ENCODE data around the gene ATP6V1B1.

- TF ChIP-seq CTBP1 (IDR thresholded peaks at IDR 0.05; ENCODE audit: borderline replicate concordance) (no peak), TARDBP (IDR thresholded peaks at IDR 0.05) (no peak), ELF4 (IDR thresholded peaks at IDR 0.05) (no peak), BHLHE40 (IDR thresholded peaks at IDR 0.05; ENCODE audit: borderline replicate concordance) (no peak), SUZ12 (IDR thresholded peaks at IDR 0.05) (no peak), SP1 (IDR thresholded peaks at IDR 0.05) (no peak), PKNOX1 (IDR thresholded peaks at IDR 0.05) (no peak), HDGF (IDR thresholded peaks at IDR 0.05; ENCODE audit: borderline replicate concordance) (no peak), FOXK2 (IDR thresholded peaks at IDR 0.05) (no peak), ARNT (IDR thresholded peaks at IDR 0.05) (no peak), LEF1 (IDR thresholded peaks at IDR 0.05; ENCODE audit: borderline replicate concordance) (no peak), NFRKB (IDR thresholded peaks at IDR 0.05) (no peak), ZNF384 (IDR thresholded peaks at IDR 0.05) (no peak), FOXA1 (IDR thresholded peaks at IDR 0.05) (no peak)
These were observed 12.2 kb upstream of the ATP6V1B1 start for GRCh38 chr2:70923378-70924015.

Data from HEK293T (cell line).